ENCODE results near the gene GBX2.

DNA sequence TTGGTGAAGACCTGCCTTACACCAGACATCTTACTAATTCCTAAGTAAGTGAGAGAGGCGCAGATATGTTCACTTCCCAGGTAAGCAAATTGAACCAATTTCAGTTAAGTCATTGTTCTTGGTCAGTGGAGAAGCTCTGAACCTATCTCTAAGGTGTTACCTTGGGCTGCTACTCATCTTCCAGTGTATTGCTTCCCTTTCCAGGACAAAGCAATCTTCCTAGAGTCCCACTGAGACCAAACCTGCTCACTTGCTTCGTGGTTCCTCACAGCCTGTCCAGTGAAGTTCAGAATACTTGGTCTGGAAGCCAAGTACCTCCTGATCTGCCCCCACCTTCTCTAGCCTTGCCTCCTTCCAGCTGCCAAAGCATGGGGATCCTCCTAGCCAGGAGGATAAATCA lies 22.5 kb upstream of the GBX2 start:
- no peak for TF ChIP-seq POLR2A (IDR thresholded peaks at IDR 0.05)
- TF ChIP-seq, protein P1, sequence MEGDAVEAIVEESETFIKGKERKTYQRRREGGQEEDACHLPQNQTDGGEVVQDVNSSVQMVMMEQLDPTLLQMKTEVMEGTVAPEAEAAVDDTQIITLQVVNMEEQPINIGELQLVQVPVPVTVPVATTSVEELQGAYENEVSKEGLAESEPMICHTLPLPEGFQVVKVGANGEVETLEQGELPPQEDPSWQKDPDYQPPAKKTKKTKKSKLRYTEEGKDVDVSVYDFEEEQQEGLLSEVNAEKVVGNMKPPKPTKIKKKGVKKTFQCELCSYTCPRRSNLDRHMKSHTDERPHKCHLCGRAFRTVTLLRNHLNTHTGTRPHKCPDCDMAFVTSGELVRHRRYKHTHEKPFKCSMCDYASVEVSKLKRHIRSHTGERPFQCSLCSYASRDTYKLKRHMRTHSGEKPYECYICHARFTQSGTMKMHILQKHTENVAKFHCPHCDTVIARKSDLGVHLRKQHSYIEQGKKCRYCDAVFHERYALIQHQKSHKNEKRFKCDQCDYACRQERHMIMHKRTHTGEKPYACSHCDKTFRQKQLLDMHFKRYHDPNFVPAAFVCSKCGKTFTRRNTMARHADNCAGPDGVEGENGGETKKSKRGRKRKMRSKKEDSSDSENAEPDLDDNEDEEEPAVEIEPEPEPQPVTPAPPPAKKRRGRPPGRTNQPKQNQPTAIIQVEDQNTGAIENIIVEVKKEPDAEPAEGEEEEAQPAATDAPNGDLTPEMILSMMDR (IDR thresholded peaks at IDR 0.05) = no peak

Data from gastroesophageal sphincter (tissue), 3 donors.